NCI-H345 treated with DMSO at 0.1 percent for 48 hours (cell line): Measurements from ENCODE around the gene PSMC4.
"Not testable (repeated sequence)": the region's sequence is repeated elsewhere in the genome, so short reads cannot be mapped to it uniquely, and the experiment has no call there.

ENCODE experiments used
- DNase-seq: peaks from one replicate; lab custom pipeline; 2025; ENCODE audit not compliant: unreplicated experiment; lab: John Stamatoyannopoulos, UW

Gene PSMC4

GRCh38 chr19:39943586-39943985 lies 27.4 kb upstream of the PSMC4 start:
- no peak for DNase-seq

GRCh38 chr19:39946532-39946931 lies 24.4 kb upstream of the PSMC4 start:
- DNase-seq: no peak

GRCh38 chr19:39949026-39949747 lies 21.8 kb upstream of the PSMC4 start:
- DNase-seq: no peak

GRCh38 chr19:39951065-39951650 lies 19.8 kb upstream of the PSMC4 start:
- no peak for DNase-seq

- DNase-seq: no peak
Observed at GRCh38 chr19:39951686-39952085, 19.3 kb upstream of the PSMC4 start.

- DNase-seq: no peak
Observed at GRCh38 chr19:39953915-39954314, 17.1 kb upstream of the PSMC4 start.

- not testable (repeated sequence) for DNase-seq
Observed at GRCh38 chr19:39957886-39958285, 13.1 kb upstream of the PSMC4 start.

- not testable (repeated sequence) for DNase-seq
Observed at GRCh38 chr19:39958942-39959341, 12.0 kb upstream of the PSMC4 start.

- not testable (repeated sequence) for DNase-seq
Observed at GRCh38 chr19:39959407-39959806, 11.6 kb upstream of the PSMC4 start.

GRCh38 chr19:39963898-39964297 lies 7.1 kb upstream of the PSMC4 start:
- no peak for DNase-seq

GRCh38 chr19:39966617-39967016 lies 4.3 kb upstream of the PSMC4 start:
- DNase-seq: no peak

GRCh38 chr19:39967561-39967960 lies 3.4 kb upstream of the PSMC4 start:
- DNase-seq: no peak

- DNase-seq: no peak
Observed at GRCh38 chr19:39968789-39969188, 2.2 kb upstream of the PSMC4 start.

- DNase-seq: no peak
Observed at GRCh38 chr19:39969266-39969665, 1.7 kb upstream of the PSMC4 start.

GRCh38 chr19:39969681-39970424 lies 1.1 kb upstream of the PSMC4 start:
- no peak for DNase-seq

GRCh38 chr19:39970425-39970674 lies 615 bp upstream of the PSMC4 start:
- no peak for DNase-seq

- no peak for DNase-seq
Observed at GRCh38 chr19:39971380-39972035, 543 bp downstream of the PSMC4 start.

GRCh38 chr19:39974377-39975155 lies 3.6 kb downstream of the PSMC4 start:
- no peak for DNase-seq

GRCh38 chr19:39982883-39983282 lies 11.9 kb downstream of the PSMC4 start:
- DNase-seq: no peak

- DNase-seq: no peak
Observed at GRCh38 chr19:39983695-39984300, 12.8 kb downstream of the PSMC4 start.

GRCh38 chr19:39986643-39987042 lies 15.7 kb downstream of the PSMC4 start:
- no peak for DNase-seq
